ENCODE results near the gene CUTC.

CUTC gene

DNA sequence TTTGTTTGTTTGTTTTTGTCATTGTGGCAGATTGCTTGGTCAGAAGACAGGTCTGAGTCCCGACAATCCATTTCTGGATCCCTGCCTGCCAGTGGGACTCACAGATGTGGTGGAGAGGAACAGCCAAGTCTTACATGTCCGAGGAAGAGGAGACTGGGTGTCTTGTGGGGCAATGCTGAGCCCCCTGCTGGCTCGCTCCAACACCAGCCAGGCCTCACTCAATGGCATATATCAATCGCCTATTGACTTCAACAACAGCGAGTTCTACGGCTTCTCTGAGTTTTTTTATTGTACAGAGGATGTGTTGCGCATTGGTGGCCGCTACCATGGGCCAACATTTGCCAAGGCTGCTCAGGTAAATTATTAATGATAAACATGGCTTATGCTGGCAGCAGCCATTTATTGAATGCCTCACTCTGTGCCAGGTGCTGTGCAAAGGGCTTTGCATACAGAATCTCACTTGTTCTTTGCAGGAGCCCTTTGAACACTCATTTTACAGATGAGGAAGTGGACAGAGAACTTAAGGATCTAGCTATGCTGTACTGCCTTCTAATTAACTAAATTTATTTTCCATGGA is 33.4 kb upstream of the CUTC start:
- no peak overlapping the region for H3K27ac ChIP-seq
- no peak overlapping the region for H3K4me3 ChIP-seq
- no peak for TF ChIP-seq CTCF (IDR thresholded peaks at IDR 0.05)
- DNase-seq (ENCODE audit: low spot score) = no peak

DNA sequence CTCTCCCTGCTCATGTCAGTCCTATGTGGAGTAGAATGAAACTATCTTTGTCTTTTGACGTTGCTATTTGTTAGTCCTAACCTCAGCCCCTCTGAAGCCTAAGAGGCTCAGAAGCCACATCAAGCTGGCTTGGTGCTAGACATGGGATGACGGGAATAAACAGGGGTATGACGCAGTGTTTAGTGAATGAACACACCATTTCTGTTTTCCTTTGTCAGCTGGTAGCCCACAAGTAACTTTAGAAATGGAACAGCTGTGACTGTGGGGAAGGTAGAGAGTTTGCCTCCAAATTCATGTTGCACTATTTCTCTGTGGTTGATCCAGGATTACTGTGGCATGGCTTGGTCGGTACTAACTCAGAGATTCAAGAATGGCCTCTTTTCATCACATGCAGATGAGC is 31.4 kb upstream of the CUTC start:
- no peak for TF ChIP-seq CTCF (IDR thresholded peaks at IDR 0.05)
- DNase-seq (ENCODE audit: low spot score) = no peak
- no peak overlapping the region for H3K27ac ChIP-seq
- H3K4me3 ChIP-seq = no peak overlapping the region

DNA sequence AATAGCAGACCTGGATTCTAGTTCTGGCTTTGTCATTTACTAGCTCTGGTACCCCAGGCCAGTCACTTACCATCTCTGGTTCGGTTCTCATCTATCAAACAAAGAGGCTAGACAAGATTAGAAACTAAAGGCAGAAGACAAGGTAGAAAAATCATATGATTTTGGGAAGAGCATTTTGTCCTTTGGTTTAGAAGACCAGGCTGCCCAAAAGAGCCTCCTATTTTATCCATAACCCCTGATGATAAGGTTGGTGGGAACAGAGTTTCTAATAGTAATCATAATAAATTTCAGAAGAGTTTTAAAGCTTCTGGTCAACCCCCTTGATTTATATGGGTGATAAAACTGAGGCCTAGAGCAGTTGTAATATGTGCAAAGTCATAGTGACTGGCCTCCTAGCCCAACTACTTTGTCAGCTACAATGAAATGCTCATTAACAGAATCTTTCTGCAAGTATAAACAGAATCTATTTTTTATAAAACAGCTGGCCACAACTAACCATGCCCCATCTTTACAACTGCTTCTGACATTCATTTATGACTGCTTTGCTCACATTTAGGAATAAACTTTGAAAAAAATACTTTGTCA is 23.5 kb upstream of the CUTC start:
- DNase-seq (ENCODE audit: low spot score) = no peak
- no peak for TF ChIP-seq CTCF (IDR thresholded peaks at IDR 0.05)
- Histone ChIP-seq H3K4me3 (no peak overlapping the region), H3K27ac (no peak overlapping the region)

- no peak for TF ChIP-seq CTCF (IDR thresholded peaks at IDR 0.05)
- DNase-seq (ENCODE audit: low spot score) = no peak
- no peak overlapping the region for H3K4me3 ChIP-seq
- H3K27ac ChIP-seq = no peak overlapping the region
Observed at GRCh38 chr10:99709480-99710229, 22.4 kb upstream of the CUTC start.

- no peak for DNase-seq (ENCODE audit: low spot score)
Observed at GRCh38 chr10:99711129-99711719, 20.8 kb upstream of the CUTC start.

GRCh38 chr10:99714446-99714845 is 17.6 kb upstream of the CUTC start:
- no peak for TF ChIP-seq CTCF (IDR thresholded peaks at IDR 0.05)
- no peak overlapping the region for H3K4me3 ChIP-seq

More at GRCh38 chr10:99711129-99711719, 20.8 kb upstream of the CUTC start:
- Histone ChIP-seq H3K4me3 (no peak overlapping the region), H3K27ac (no peak overlapping the region)
- no peak for TF ChIP-seq CTCF (IDR thresholded peaks at IDR 0.05)

More at GRCh38 chr10:99714446-99714845, 17.6 kb upstream of the CUTC start:
- no peak for DNase-seq (ENCODE audit: low spot score)
- H3K27ac ChIP-seq = no peak overlapping the region
